GM19239 (cell line): ENCODE measurements around the gene MOGAT2.

ENCODE experiments used
- DNase-seq: peaks from one replicate; pipeline ENCODE4 v3.0.0; 2011; ENCODE audit warnings: low spot score; ENCODE audit not compliant: insufficient read length
- FAIRE-seq: peaks from 2 replicates; lab custom pipeline; 2011; peaks lifted over from hg19 to GRCh38; lab: Jason Lieb, UNC

The MOGAT2 gene

DNA sequence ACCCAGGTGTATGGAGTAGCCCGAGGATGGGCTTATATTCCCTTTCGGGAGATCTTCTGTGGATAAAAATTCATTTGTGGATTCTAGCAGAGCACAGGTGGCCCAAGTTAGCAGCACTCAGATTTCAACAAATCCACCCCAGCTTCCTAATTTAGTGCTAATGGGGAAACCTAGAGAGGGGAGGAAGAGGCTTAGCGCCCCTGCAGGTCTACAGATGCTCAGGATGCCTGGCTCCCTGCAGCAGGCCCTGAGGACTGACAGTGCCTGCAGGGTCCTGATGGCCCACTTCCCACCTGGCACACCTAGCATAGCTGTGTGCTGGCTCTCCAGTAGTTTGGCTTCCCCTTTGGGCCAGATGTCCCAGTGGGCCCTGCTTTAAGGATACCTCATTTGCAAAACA is 57.4 kb downstream of the MOGAT2 start:
- FAIRE-seq (no peak), DNase-seq (no peak)

DNA sequence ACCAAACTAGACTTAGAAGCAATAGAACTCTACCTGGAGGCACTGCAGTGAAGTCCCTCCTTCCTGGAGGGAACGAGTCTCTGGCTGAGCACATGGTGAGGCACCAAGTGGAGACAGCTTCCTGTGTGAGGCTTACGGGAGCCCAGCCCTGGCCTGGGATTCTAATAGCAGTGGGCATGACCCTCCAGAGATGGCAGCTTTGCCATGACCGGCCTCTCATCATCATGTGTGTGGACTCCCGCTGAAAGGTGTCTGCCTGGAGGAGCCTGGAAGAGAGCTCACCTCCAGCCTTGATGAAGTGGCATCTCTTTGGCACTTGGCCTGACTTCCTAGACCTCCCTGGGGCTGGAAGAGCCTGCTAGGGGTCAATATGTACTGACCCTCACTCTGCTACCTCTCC is 58.9 kb downstream of the MOGAT2 start:
- DNase-seq (no peak), FAIRE-seq (no peak)

DNA sequence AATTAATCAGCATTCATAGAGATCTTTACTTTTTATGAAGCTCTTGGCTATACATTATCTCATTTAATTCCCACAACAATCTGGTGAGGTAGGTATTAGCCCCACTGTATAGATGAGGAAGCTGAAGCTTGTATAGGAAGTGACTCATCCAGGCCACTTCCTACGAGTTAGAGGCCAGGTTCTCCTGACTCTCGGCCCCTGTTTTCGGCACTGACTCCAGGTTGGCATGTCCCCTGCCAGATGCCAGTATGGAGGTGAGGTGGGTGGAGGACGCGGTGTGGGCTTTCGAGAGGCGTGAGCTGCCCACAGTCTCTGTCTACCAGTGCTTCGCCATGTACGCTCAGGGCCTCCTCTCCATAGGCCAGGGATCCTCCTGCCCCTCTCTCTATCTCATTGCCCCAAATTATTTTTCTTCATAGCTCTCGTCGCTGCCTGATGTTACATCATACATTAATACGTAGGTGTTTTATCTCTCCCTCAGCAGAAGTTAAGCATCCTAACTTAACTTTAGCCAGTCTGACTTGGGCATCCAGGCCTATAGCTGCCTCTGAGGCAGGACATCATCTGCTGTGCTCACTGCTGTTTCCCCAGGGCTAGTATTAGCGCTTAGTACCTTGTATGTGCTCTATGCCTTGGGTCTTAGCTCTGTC is 59.9 kb downstream of the MOGAT2 start:
- DNase-seq: no peak
- FAIRE-seq: no peak

DNA sequence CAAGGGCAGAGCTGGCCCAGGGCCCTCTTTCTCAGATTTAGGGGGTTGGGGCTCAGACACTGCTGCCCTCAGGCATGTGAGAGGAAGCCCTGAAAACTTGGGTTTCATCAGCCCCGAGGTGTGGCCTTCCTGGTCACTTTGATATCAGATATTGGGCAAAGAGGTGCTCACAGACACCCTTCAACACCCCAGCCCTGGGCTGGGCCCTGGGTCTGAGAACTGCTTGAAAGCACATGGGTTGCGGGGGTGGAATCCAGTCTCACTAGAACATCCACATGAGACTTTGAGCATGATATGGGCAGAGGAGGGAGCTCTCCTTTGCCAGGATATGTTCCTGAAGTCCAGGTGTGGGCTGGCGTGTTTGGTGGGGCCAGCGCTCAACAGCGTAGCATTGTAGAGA is 61.3 kb downstream of the MOGAT2 start:
- FAIRE-seq (no peak), DNase-seq (no peak)

DNA sequence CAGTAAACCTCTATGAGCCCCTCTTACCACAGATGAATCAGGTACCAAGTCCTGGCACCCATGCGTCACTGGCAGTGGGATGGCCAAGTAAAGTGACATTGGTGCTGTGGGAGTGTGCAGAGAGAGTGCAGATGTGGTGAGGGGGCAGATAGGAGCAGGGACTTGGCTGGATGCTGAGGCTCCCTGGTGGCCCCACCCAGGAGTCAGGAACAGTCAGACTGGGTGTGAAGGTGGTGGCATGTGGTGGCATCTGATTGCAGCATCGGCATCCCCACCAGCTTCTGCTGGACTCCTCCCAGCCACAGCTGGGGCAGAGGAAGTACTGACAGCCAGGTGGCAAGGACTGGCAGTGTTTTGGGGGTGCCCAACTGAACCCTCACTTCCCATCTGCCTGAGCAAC is 62.3 kb downstream of the MOGAT2 start:
- no peak for DNase-seq
- no peak for FAIRE-seq

DNA sequence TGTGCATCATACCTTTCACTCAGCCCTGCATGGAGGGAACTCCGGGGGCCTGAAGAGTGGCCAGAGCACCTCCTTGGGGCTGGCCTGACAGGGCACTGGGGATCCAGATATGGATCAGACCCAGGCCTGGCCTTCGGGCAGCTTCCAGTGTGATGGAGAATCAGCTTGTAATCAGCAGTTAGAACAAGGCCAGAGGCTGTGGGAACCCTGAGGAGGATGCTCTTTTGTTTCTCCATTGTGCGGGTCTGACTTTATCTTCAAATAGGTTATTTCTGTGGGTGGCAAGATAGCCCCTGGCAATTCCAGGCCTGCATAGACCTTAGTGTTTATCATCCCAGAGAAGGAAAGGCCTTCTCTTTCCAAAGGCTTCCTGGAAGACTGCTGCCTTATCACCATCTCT is 63.2 kb downstream of the MOGAT2 start:
- no peak for FAIRE-seq

DNA sequence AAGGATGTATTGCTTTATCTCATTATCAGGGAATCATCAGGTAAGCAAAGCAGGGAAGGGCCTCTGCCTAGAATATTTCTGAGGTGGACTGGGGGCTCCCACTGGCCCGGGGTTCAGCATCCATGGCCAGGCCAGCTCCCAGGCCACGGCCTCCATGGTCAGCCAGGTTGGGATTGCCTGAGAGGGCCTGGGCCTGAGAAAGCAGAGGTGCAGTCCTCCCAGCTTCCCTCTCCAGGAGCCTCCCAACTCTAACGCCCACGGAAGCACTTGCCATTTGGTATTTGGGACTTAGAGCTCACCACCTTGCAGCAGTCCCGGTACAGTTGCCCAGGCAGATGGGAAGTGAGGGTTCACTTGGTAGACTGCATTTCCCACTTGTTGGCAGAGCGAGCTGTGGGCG is 63.7 kb downstream of the MOGAT2 start:
- DNase-seq (no peak), FAIRE-seq (no peak)

More for the DNA sequence above, 63.2 kb downstream of the MOGAT2 start:
- no peak for DNase-seq

DNA sequence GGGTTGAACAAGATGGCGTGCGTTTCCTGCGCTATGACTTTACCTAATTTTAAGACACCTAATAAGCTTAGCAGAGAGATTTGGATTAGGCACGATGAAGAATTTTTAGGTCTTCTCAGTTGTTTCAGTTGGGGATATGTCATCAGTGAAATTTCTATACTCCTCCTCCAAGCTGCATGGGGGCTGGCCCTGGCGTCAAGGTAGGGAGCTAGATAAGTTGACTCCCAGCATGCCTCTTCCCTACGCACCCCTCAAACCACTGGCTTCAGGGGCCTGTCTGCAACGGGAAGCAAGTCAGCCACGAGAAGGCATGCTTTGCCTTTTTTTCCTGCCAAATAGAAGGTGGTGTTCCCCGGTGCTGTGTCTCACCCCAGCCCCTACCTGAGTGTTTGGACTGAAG is 64.2 kb downstream of the MOGAT2 start:
- FAIRE-seq (no peak), DNase-seq (no peak)
